DND-41 (cell line): Measurements from ENCODE around the gene CHRNA1.

Source experiments
- ATAC-seq: fragments of 200-7000 bp; cut with Tn5 transposase; 3 replicates; pipeline ENCODE4 v1.9.1; 2021; ENCODE audit warnings: low read depth; ENCODE audit not compliant: insufficient read depth
- DNase-seq: peaks from one replicate; pipeline ENCODE4 v3.0.0-alpha.2; 2020
- H2AFZ ChIP-seq: 2 replicates; pipeline ENCODE4 v1.6.0; 2012; ENCODE audit warnings: low read depth, low read length
- H3K27ac ChIP-seq: 2 replicates; pipeline ENCODE4 v1.5.1; 2012; ENCODE audit warnings: low read length, inconsistent platforms
- H3K27me3 ChIP-seq: fragments of 200-600 bp; sonication (generic); 2 replicates; pipeline ENCODE4 v1.6.0; 2012; ENCODE audit warnings: low read length, mild to moderate bottlenecking, inconsistent platforms; ENCODE audit not compliant: insufficient read depth, poor library complexity
- H3K36me3 ChIP-seq: 2 replicates; pipeline ENCODE4 v1.5.1; 2012; ENCODE audit warnings: low read length, inconsistent platforms; ENCODE audit not compliant: insufficient read depth
- H3K4me1 ChIP-seq: 2 replicates; pipeline ENCODE4 v1.5.1; 2012; ENCODE audit warnings: mild to moderate bottlenecking, low read length; ENCODE audit not compliant: insufficient read depth
- H3K4me2 ChIP-seq: 2 replicates; pipeline ENCODE4 v1.6.0; 2012; ENCODE audit warnings: mild to moderate bottlenecking, moderate library complexity, low read length, inconsistent platforms; ENCODE audit not compliant: insufficient read depth
- H3K4me3 ChIP-seq, 2 experiments: fragments of 200-600 bp in 1 of 2; shearing (Covaris generic) in 1 of 2; 2 replicates each; pipeline ENCODE4 v1.5.1; 2012 to 2016; ENCODE audit warnings: inconsistent platforms in 2 of 2, low read length in 2 of 2, mild to moderate bottlenecking in 2 of 2, low read depth in 1 of 2, moderate library complexity in 1 of 2
- H3K79me2 ChIP-seq: 2 replicates; pipeline ENCODE4 v1.6.0; 2012; ENCODE audit warnings: low read length, inconsistent platforms; ENCODE audit not compliant: insufficient read depth
- H3K9ac ChIP-seq: 2 replicates; pipeline ENCODE4 v1.6.0; 2012; ENCODE audit warnings: low read depth, mild to moderate bottlenecking, inconsistent platforms, low read length, moderate library complexity
- H3K9me3 ChIP-seq: 2 replicates; pipeline ENCODE4 v1.5.1; 2012; ENCODE audit warnings: low read length, moderate library complexity, mild to moderate bottlenecking, inconsistent platforms; ENCODE audit not compliant: insufficient read depth, severe bottlenecking
- H4K20me1 ChIP-seq: 2 replicates; pipeline ENCODE4 v1.6.0; 2012; ENCODE audit warnings: low read length; ENCODE audit not compliant: insufficient read depth
- EZH2 ChIP-seq: IDR thresholded peaks from 3 replicates; pipeline ENCODE4 v1.6.1; 2012; ENCODE audit warnings: borderline replicate concordance, low read depth, mild to moderate bottlenecking, moderate library complexity, low read length, inconsistent platforms; ENCODE audit not compliant: severe bottlenecking
- TF ChIP-seq, protein P1 (sequence below): IDR thresholded peaks from 2 replicates; pipeline ENCODE4 v1.5.1; 2012; ENCODE audit warnings: borderline replicate concordance, low read length, moderate library complexity, mild to moderate bottlenecking; ENCODE audit not compliant: poor library complexity, severe bottlenecking; ENCODE audit errors: extremely low read depth

Gene CHRNA1

DNA sequence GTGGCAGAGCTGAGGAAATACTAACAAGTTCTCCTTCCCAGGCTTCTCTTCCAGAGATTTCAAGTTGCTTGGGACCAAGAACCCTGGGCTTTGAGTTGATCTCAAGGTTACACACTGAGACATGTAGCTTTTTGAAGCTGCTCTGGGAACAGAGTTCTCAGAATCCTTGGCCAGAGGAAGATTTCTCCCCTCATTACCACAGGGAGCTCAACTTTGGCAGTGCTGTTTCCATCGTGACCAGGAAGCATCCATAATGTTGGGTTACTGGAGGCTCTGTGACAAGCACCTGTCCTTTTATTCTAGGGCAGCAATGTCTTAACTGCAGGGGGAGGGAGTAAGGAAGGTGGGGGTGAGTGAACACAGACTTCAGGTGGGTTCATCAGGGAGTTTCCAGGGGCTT, 41.5 kb upstream of the CHRNA1 start:
- Histone ChIP-seq H3K4me2 (no peak overlapping the region), H3K9ac (no peak overlapping the region), H2AFZ (no peak overlapping the region), H4K20me1 (no peaks in the 10 kb centered on the region), H3K79me2 (no peaks in the 10 kb centered on the region), H3K36me3 (no peaks in the 10 kb centered on the region; the same call in 1 of the 2 replicates), H3K27me3 (no peaks in the 10 kb centered on the region), H3K4me3 (no peak overlapping the region), H3K4me1 (no peaks in the 10 kb centered on the region), H3K27ac (no peak overlapping the region), H3K9me3 (no peaks in the 10 kb centered on the region)
- DNase-seq (no peak), ATAC-seq (no peak)
- no peak for TF ChIP-seq EZH2
- TF ChIP-seq, protein P1, sequence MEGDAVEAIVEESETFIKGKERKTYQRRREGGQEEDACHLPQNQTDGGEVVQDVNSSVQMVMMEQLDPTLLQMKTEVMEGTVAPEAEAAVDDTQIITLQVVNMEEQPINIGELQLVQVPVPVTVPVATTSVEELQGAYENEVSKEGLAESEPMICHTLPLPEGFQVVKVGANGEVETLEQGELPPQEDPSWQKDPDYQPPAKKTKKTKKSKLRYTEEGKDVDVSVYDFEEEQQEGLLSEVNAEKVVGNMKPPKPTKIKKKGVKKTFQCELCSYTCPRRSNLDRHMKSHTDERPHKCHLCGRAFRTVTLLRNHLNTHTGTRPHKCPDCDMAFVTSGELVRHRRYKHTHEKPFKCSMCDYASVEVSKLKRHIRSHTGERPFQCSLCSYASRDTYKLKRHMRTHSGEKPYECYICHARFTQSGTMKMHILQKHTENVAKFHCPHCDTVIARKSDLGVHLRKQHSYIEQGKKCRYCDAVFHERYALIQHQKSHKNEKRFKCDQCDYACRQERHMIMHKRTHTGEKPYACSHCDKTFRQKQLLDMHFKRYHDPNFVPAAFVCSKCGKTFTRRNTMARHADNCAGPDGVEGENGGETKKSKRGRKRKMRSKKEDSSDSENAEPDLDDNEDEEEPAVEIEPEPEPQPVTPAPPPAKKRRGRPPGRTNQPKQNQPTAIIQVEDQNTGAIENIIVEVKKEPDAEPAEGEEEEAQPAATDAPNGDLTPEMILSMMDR: no peak

- H4K20me1 ChIP-seq: no peaks in the 10 kb centered on the region
Observed at GRCh38 chr2:174802459-174802858, 38.2 kb upstream of the CHRNA1 start.

GRCh38 chr2:174800436-174801205, 36.3 kb upstream of the CHRNA1 start:
- Histone ChIP-seq H3K9ac (no peak overlapping the region), H3K4me3 (no peak overlapping the region), H3K36me3 (peaks cover 5% of the 10 kb centered on the region; the same call in 1 of the 2 replicates)

More at GRCh38 chr2:174802459-174802858, 38.2 kb upstream of the CHRNA1 start:
- ATAC-seq (no peak), DNase-seq (no peak)
- no peak for TF ChIP-seq EZH2
- TF ChIP-seq, protein P1: no peak
- Histone ChIP-seq H2AFZ (no peak overlapping the region), H3K4me2 (no peak overlapping the region), H3K9ac (no peak overlapping the region), H3K4me1 (no peaks in the 10 kb centered on the region), H3K79me2 (no peaks in the 10 kb centered on the region), H3K36me3 (peaks cover 5% of the 10 kb centered on the region; the same call in 1 of the 2 replicates), H3K27ac (no peak overlapping the region), H3K27me3 (no peaks in the 10 kb centered on the region), H3K9me3 (no peaks in the 10 kb centered on the region), H3K4me3 (no peak overlapping the region)

More at GRCh38 chr2:174800436-174801205, 36.3 kb upstream of the CHRNA1 start:
- H2AFZ ChIP-seq: no peak overlapping the region
- no peak overlapping the region for H3K4me2 ChIP-seq
- no peaks in the 10 kb centered on the region for H3K9me3 ChIP-seq
- no peaks in the 10 kb centered on the region for H3K27me3 ChIP-seq
- H3K79me2 ChIP-seq: no peaks in the 10 kb centered on the region
- no peak overlapping the region for H3K27ac ChIP-seq
- no peaks in the 10 kb centered on the region for H4K20me1 ChIP-seq
- DNase-seq (no peak), ATAC-seq (no peak)
- H3K4me1 ChIP-seq: no peaks in the 10 kb centered on the region
- TF ChIP-seq EZH2: no peak
- TF ChIP-seq, protein P1: no peak
